Esophagus squamous epithelium (tissue), 5 donors: ENCODE measurements around the gene C21orf58. TPM values are rescaled to one million over a fixed set of nuclear protein-coding genes. Genes with fewer than 3 reads are reported as not detected.

ENCODE experiments used
- DNase-seq: peaks from one replicate; lab custom pipeline; 2025; lab: John Stamatoyannopoulos, UW
- H3K27ac ChIP-seq, 4 donors: fragments of 200-600 bp; sonication (generic); one replicate each; pipeline ENCODE4 v1.5.1; 2016 to 2019; ENCODE audit warnings: mild to moderate bottlenecking in 1 of 4
- H3K27me3 ChIP-seq, 4 donors: fragments of 200-600 bp; sonication (generic); 1 replicate in 3 of 4; 2 replicates in 1 of 4; pipeline versions ENCODE4 v1.5.1 to v1.6.0; 2017 to 2021; ENCODE audit warnings: antibody characterized with exemption in 1 of 4
- H3K36me3 ChIP-seq, 3 donors: fragments of 200-600 bp; sonication (generic); one replicate each; pipeline ENCODE4 v1.5.1; 2016 to 2019
- H3K4me1 ChIP-seq, 3 donors: fragments of 200-600 bp; sonication (generic); one replicate each; pipeline ENCODE4 v1.5.1; 2017 to 2019
- H3K4me3 ChIP-seq, 4 donors: fragments of 200-600 bp; sonication (generic); 1 replicate in 3 of 4; 2 replicates in 1 of 4; pipeline ENCODE4 v1.5.1; 2016 to 2019; ENCODE audit warnings: mild to moderate bottlenecking in 2 of 4, moderate library complexity in 1 of 4
- H3K9me3 ChIP-seq, 3 donors: fragments of 200-600 bp; sonication (generic); one replicate each; pipeline ENCODE4 v1.5.1; 2016 to 2019
- POLR2A ChIP-seq, 4 donors: fragments of 450-650 bp; IDR thresholded peaks; one replicate each; pipeline ENCODE4 v1.6.1; 2017; ENCODE audit warnings: antibody characterized with exemption in 4 of 4, mild to moderate bottlenecking in 4 of 4, moderate library complexity in 3 of 4
- WGBS, 2 donors: methylation state at CpG; one replicate each; pipeline ENCODE4 v1.1.5; 2018; 5-methylcytosine and 5-hydroxymethylcytosine counted together
- intact Hi-C: fragments of 100-400 bp; cut with DNase I; formaldehyde crosslinking; loops from one replicate; pipeline ENCODE4 v1.15.0; 2022
- total RNA-seq, 4 donors: library from RNA; depleted of rRNA; stranded (reverse); fragments of >200 nt; gene quantifications; one replicate each; pipeline ENCODE4 v1.1.0, GENCODE V29; 2016
- TF ChIP-seq, protein P1 (sequence below), 6 experiments: fragments of 450-650 bp in 4 of 6; fragments of 200-600 bp in 2 of 6; sonication (generic) in 2 of 6; IDR thresholded peaks; one replicate each; pipeline ENCODE4 v1.5.1; 2016 to 2019; ENCODE audit warnings: antibody characterized with exemption in 6 of 6, mild to moderate bottlenecking in 4 of 6, moderate library complexity in 4 of 6
- donor health status: DM: yes; HTN: yes; CAD: no.

C21orf58 gene
- total RNA-seq, 4 donors from 2014 or later, result 2.1 to 4.4 (median 2.7) TPM

- Histone ChIP-seq H3K4me1 (peaks cover 0 to 29% (median 0%) of the 10 kb centered on the region in 3 donors), H3K27ac (peak overlapping the region in 1 of 4 donors; percentile 57), H3K36me3 (peaks cover 38 to 100% (median 68%) of the 10 kb centered on the region in 3 donors), H3K4me3 (no peak overlapping the region), H3K9me3 (no peaks in the 10 kb centered on the region), H3K27me3 (no peaks in the 10 kb centered on the region)
- no peak for TF ChIP-seq POLR2A (IDR thresholded peaks at IDR 0.05)
- TF ChIP-seq, protein P1, sequence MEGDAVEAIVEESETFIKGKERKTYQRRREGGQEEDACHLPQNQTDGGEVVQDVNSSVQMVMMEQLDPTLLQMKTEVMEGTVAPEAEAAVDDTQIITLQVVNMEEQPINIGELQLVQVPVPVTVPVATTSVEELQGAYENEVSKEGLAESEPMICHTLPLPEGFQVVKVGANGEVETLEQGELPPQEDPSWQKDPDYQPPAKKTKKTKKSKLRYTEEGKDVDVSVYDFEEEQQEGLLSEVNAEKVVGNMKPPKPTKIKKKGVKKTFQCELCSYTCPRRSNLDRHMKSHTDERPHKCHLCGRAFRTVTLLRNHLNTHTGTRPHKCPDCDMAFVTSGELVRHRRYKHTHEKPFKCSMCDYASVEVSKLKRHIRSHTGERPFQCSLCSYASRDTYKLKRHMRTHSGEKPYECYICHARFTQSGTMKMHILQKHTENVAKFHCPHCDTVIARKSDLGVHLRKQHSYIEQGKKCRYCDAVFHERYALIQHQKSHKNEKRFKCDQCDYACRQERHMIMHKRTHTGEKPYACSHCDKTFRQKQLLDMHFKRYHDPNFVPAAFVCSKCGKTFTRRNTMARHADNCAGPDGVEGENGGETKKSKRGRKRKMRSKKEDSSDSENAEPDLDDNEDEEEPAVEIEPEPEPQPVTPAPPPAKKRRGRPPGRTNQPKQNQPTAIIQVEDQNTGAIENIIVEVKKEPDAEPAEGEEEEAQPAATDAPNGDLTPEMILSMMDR (IDR thresholded peaks at IDR 0.05), result no peak
- DNase-seq, result no peak
- 92 to 98% methylated on average over 6 to 8 of the region's 8 CpGs for WGBS, 2 donors
- intact Hi-C loops, result no loop called here
Observed at GRCh38 chr21:46350571-46350970, 26.9 kb upstream of the C21orf58 start.

DNA sequence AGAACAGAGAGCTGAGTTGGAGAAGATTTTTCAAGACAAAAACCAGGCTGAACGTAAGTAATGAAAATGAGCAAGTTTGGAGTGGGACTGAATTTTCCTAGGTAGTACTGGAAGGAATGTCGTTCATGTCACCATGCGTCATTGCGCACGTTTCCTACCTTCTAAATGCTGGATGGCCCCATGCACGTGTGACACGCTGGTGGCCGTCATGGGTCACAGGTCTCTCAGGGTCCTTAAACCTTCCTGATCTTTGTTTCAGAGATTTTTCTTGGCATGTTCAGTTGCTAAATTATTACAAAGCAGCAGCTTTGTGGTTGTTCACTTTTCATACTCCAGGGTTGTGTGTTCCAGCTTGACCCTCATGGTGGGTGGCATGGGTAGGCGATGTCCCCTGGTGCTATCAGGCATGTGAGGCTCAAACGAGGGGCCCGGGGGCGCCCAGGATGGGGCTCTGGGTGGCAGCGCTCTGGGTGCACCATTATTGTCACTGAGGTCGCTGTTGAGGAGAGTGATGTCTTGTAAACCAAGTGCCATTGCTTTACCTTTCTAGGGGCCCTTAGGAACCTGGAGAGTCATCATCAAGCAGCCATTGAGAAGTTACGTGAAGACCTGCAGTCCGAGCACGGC lies 25.6 kb upstream of the C21orf58 start:
- Histone ChIP-seq H3K4me3 (no peak overlapping the region), H3K9me3 (no peaks in the 10 kb centered on the region), H3K4me1 (peaks cover 0 to 29% (median 0%) of the 10 kb centered on the region in 3 donors), H3K27me3 (no peaks in the 10 kb centered on the region), H3K27ac (no peak overlapping the region), H3K36me3 (peaks cover 30 to 98% (median 61%) of the 10 kb centered on the region in 3 donors)
- intact Hi-C loops, result no loop called here
- DNase-seq, result no peak
- no peak for TF ChIP-seq POLR2A (IDR thresholded peaks at IDR 0.05)
- TF ChIP-seq, protein P1 (IDR thresholded peaks at IDR 0.05), result no peak
- 94 to 96% methylated on average over 15 to 17 of the region's 17 CpGs for WGBS, 2 donors

DNA sequence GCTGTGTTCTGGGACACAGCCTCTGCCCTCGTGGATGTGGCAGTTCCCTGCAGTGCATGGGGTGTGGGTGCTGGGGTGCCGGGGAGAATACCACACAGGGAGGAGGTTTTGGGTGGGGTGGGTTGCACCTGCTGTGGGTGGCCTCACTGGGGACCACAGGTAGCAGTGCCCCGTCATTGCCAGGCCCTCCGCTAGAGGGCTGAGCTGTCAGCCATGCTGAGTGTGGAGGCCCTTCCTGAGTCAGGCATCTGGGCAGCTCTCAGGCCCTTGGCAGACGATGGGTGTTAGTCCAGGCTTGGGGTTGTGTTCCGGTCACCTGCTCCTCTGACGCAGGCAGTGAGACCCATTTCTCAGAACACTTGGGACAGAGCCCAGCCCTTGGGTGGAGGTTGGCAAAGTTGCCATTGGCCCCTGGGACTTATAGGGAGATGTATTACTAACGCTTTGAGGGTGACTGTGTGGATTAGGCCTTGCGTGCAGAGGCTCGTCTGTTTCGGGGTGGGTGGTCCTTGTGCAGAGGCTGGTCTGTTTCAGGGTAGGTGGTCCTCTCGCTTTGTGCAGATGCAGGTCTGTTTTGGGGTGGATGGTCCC lies 24.2 kb upstream of the C21orf58 start:
- peaks cover 22 to 91% (median 53%) of the 10 kb centered on the region in 3 donors for H3K36me3 ChIP-seq
- H3K4me1 ChIP-seq, result peaks cover 0 to 29% (median 0%) of the 10 kb centered on the region in 3 donors
- 56 to 71% methylated on average over 6 to 8 of the region's 12 CpGs for WGBS, 2 donors
- no peaks in the 10 kb centered on the region for H3K27me3 ChIP-seq
- TF ChIP-seq, protein P1 (IDR thresholded peaks at IDR 0.05), result peak in 4 of 6 experiments; percentile 8 to 54 (median 19)
- TF ChIP-seq POLR2A (IDR thresholded peaks at IDR 0.05), result no peak
- no peak for DNase-seq
- intact Hi-C loops, result no loop called here
- H3K9me3 ChIP-seq, result no peaks in the 10 kb centered on the region
- H3K4me3 ChIP-seq, result no peak overlapping the region
- H3K27ac ChIP-seq, result peak overlapping the region in 3 of 4 donors; percentile 29 to 72 (median 58)

DNA sequence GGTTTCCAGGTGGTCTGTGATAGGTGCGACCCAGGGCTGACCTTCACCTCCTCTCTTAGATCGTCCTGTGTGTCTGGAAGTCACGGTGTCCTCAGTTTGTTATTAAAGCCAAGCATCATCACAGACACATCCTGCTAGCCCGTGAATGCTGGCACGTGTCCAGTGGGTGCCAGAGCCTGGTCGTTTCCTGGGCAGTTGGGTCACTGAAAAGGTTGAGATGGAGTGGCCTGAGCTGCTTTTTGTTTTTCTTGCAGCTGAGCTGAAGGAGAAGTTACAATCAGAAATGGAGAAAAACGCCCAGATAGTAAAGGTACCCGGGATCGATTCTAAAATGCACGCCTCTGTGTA lies 23.5 kb upstream of the C21orf58 start:
- intact Hi-C loops, result no loop called here
- WGBS, 2 donors, result 65 to 70% methylated on average over 8 to 9 of the region's 10 CpGs
- no peaks in the 10 kb centered on the region for H3K27me3 ChIP-seq
- H3K4me1 ChIP-seq, result peaks cover 0 to 29% (median 0%) of the 10 kb centered on the region in 3 donors
- H3K27ac ChIP-seq, result peak overlapping the region in 1 of 4 donors; percentile 50
- DNase-seq, result no peak
- TF ChIP-seq POLR2A (IDR thresholded peaks at IDR 0.05), result no peak
- TF ChIP-seq, protein P1 (IDR thresholded peaks at IDR 0.05), result no peak
- no peak overlapping the region for H3K4me3 ChIP-seq
- no peaks in the 10 kb centered on the region for H3K9me3 ChIP-seq
- peaks cover 14 to 90% (median 48%) of the 10 kb centered on the region in 3 donors for H3K36me3 ChIP-seq
